Stimulated activated naive CD8-positive, alpha-beta T cell treated with anti-CD3 and anti-CD28 coated beads, Interleukin-15, Interleukin-2, amounts not matched to agents 100 ng/mL and 50 ng/mL, for 24 hours (primary cell): Measurements from ENCODE around the gene HBG1.

ENCODE experiments used
- H3K27ac Mint-ChIP-seq: one replicate; pipeline ENCODE4 v1.8.0; 2021; ENCODE audit warnings: mild to moderate bottlenecking, mixed read lengths
- H3K27me3 Mint-ChIP-seq: one replicate; pipeline ENCODE4 v1.8.0; 2021; ENCODE audit warnings: mixed read lengths
- H3K36me3 Mint-ChIP-seq: one replicate; pipeline ENCODE4 v1.8.0; 2021; ENCODE audit warnings: low read depth, mixed read lengths
- H3K4me1 Mint-ChIP-seq: one replicate; pipeline ENCODE4 v1.8.0; 2021; ENCODE audit warnings: low read depth, mixed read lengths
- H3K4me3 Mint-ChIP-seq: one replicate; pipeline ENCODE4 v1.8.0; 2021; ENCODE audit warnings: mild to moderate bottlenecking, mixed read lengths
- H3K9me3 Mint-ChIP-seq: one replicate; pipeline ENCODE4 v1.8.0; 2021; ENCODE audit warnings: mixed read lengths

The HBG1 gene

DNA sequence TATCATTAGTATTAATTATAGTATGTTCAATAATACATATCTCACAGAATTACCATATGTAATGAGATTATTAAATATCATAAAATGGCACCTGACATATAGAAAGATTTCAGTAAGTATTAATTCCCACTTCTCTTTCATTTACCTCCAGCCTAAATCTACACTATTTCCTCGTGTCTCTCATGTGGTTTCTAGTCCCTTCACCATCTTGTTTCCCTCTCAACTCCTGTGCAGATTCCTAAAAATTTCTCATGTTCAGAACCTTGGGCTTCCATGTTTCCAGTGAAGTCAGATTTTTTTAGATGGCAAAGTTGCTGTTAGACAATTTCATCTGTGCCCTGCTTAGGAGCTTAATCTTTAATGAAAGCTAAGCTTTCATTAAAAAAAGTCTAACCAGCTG lies 34.2 kb upstream of the HBG1 start:
- Mint-ChIP-seq H3K36me3 (no peaks in the 10 kb centered on the region), H3K27me3 (peaks cover 3% of the 10 kb centered on the region), H3K4me1 (no peaks in the 10 kb centered on the region), H3K4me3 (no peak overlapping the region), H3K9me3 (no peaks in the 10 kb centered on the region), H3K27ac (no peak overlapping the region)

- Mint-ChIP-seq H3K9me3 (no peaks in the 10 kb centered on the region), H3K27ac (no peak overlapping the region)
These were observed 33.4 kb upstream of the HBG1 start for GRCh38 chr11:5283086-5283485.

DNA sequence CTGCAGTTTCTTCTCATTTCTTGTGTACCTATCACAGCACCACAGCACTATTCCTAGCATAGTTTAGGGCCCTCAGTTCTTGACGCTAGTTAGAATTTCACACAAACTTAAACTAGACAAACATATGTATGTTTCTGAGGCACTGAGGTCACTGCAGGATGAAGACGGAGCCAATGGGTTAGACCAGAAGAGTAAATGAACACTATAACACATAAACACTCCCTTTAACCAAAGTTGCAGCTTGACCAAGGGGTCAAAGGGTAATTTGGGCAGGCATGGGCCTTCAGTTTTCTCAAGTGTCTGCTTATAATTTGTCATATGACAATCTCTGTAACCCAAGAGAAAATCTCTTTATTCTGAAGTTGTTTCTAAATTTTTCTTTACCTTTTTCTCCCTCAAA lies 33.0 kb upstream of the HBG1 start:
- no peaks in the 10 kb centered on the region for H3K36me3 Mint-ChIP-seq
- H3K4me3 Mint-ChIP-seq: no peak overlapping the region
- no peak overlapping the region for H3K27ac Mint-ChIP-seq
- H3K9me3 Mint-ChIP-seq: no peaks in the 10 kb centered on the region
- peaks cover 3% of the 10 kb centered on the region for H3K27me3 Mint-ChIP-seq
- H3K4me1 Mint-ChIP-seq: no peaks in the 10 kb centered on the region

More at GRCh38 chr11:5283086-5283485, 33.4 kb upstream of the HBG1 start:
- no peak overlapping the region for H3K4me3 Mint-ChIP-seq
- peaks cover 3% of the 10 kb centered on the region for H3K27me3 Mint-ChIP-seq
- no peaks in the 10 kb centered on the region for H3K4me1 Mint-ChIP-seq
- no peaks in the 10 kb centered on the region for H3K36me3 Mint-ChIP-seq

DNA sequence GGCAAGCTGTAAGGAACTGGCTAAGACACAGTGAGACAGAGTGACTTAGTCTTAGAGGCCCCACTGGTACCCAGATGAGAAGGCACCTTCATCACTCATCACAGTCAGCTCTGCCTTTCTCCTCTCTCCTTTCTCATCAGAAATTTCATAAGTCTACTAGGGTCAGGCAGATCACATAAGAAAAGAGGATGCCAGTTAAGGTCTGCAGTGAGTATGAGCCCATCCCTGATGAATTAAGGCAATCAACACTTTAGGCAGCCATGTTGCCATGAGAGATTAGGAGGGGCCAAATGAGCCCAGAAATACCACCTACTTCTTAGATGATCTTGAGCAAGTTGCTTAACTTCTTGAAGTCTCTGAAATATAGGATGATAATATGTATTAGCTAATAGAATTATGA lies 31.9 kb upstream of the HBG1 start:
- Mint-ChIP-seq H3K4me1 (no peaks in the 10 kb centered on the region), H3K9me3 (no peaks in the 10 kb centered on the region), H3K27ac (no peak overlapping the region), H3K4me3 (no peak overlapping the region), H3K36me3 (no peaks in the 10 kb centered on the region), H3K27me3 (peaks cover 3% of the 10 kb centered on the region)

- no peaks in the 10 kb centered on the region for H3K4me1 Mint-ChIP-seq
- no peak overlapping the region for H3K4me3 Mint-ChIP-seq
- H3K9me3 Mint-ChIP-seq: no peaks in the 10 kb centered on the region
- no peaks in the 10 kb centered on the region for H3K36me3 Mint-ChIP-seq
- H3K27ac Mint-ChIP-seq: no peak overlapping the region
- H3K27me3 Mint-ChIP-seq: peaks cover 3% of the 10 kb centered on the region
These were observed 31.0 kb upstream of the HBG1 start for GRCh38 chr11:5280582-5281102.

- H3K36me3 Mint-ChIP-seq: no peaks in the 10 kb centered on the region
- H3K4me1 Mint-ChIP-seq: no peaks in the 10 kb centered on the region
- no peaks in the 10 kb centered on the region for H3K9me3 Mint-ChIP-seq
- H3K4me3 Mint-ChIP-seq: no peak overlapping the region
- H3K27ac Mint-ChIP-seq: no peak overlapping the region
- H3K27me3 Mint-ChIP-seq: peaks cover 3% of the 10 kb centered on the region
These were observed 29.9 kb upstream of the HBG1 start for GRCh38 chr11:5279471-5280090.

- Mint-ChIP-seq H3K9me3 (no peaks in the 10 kb centered on the region), H3K36me3 (no peaks in the 10 kb centered on the region), H3K27ac (no peak overlapping the region), H3K4me3 (no peak overlapping the region), H3K27me3 (peaks cover 3% of the 10 kb centered on the region), H3K4me1 (no peaks in the 10 kb centered on the region)
These were observed 28.2 kb upstream of the HBG1 start for GRCh38 chr11:5277807-5278382.

GRCh38 chr11:5276697-5277096 lies 27.0 kb upstream of the HBG1 start:
- Mint-ChIP-seq H3K27me3 (peaks cover 3% of the 10 kb centered on the region), H3K36me3 (no peaks in the 10 kb centered on the region), H3K27ac (no peak overlapping the region), H3K4me3 (no peak overlapping the region), H3K9me3 (no peaks in the 10 kb centered on the region), H3K4me1 (no peaks in the 10 kb centered on the region)

- Mint-ChIP-seq H3K4me1 (no peaks in the 10 kb centered on the region), H3K27me3 (peaks cover under 1% of the 10 kb centered on the region), H3K4me3 (no peak overlapping the region), H3K36me3 (no peaks in the 10 kb centered on the region), H3K9me3 (no peaks in the 10 kb centered on the region), H3K27ac (no peak overlapping the region)
These were observed 25.9 kb upstream of the HBG1 start for GRCh38 chr11:5275369-5276110.

DNA sequence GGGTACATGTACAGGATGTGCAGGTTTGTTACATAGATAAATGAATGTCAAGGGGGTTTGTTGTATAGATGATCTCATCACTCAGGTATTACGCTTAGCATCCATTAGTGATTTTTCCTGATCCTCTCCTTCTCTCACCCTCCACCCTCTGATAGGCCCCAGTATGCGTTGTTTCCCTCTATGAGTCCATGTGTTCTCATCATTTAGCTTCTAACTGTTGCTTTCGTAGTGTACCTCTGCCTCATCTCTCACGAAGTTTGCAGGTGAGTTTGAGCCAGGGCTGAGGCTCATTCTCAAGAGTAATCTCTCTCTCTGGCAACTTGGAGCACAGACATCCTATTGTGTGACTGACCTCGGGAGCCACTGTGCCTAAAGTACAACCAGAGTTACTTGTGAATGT lies 24.7 kb upstream of the HBG1 start:
- Mint-ChIP-seq H3K36me3 (no peaks in the 10 kb centered on the region), H3K27me3 (no peaks in the 10 kb centered on the region), H3K27ac (no peak overlapping the region), H3K9me3 (no peaks in the 10 kb centered on the region), H3K4me3 (no peak overlapping the region), H3K4me1 (no peaks in the 10 kb centered on the region)

- Mint-ChIP-seq H3K27me3 (no peaks in the 10 kb centered on the region), H3K36me3 (no peaks in the 10 kb centered on the region), H3K4me3 (no peak overlapping the region), H3K27ac (no peak overlapping the region), H3K9me3 (no peaks in the 10 kb centered on the region), H3K4me1 (no peaks in the 10 kb centered on the region)
These were observed 22.8 kb upstream of the HBG1 start for GRCh38 chr11:5272395-5273017.

GRCh38 chr11:5269715-5270147 lies 20.1 kb upstream of the HBG1 start, which contains the start of gene HBE1:
Gene HBE1, minus strand, starts transcription at chr11:5269945. Its CDS starts 55 bp downstream, at chr11:5269890.
- no peak within 1 kb of the TSS for H3K27ac Mint-ChIP-seq
- H3K9me3 Mint-ChIP-seq: no peaks in the 10 kb centered on the region
- H3K4me1 Mint-ChIP-seq: no peaks in the 10 kb centered on the region
- H3K4me3 Mint-ChIP-seq: no peak within 1 kb of the TSS
- no peaks in the 10 kb centered on the region for H3K36me3 Mint-ChIP-seq
- H3K27me3 Mint-ChIP-seq: peaks cover 4% of the 10 kb centered on the region

DNA sequence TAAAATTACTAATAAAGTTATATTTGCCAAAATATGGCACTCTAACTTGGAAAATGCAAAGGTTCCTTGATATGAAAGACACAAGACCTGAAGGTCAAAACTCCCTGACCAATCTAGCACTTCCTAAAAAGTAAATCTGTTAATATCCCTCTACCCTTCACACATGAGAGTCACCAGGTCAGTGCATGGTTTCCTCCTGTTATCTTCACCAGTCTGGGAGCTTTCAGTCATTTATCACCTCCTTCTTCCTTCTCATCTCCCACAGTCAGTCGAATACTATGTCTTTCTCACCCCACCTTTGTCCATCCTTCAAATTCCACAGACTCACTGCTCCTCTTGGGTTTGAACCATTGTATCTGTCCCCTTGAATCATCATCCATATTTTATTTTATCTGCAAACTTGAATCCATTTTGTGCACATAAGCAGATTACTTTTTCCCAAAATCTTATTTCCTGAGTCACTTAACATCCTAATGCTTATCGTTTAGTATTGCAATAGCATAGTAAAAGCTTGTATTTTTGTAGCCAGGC lies 17.4 kb upstream of the HBG1 start:
- H3K27me3 Mint-ChIP-seq: peaks cover 4% of the 10 kb centered on the region
- no peak overlapping the region for H3K27ac Mint-ChIP-seq
- H3K4me3 Mint-ChIP-seq: no peak overlapping the region
- no peaks in the 10 kb centered on the region for H3K4me1 Mint-ChIP-seq
- no peaks in the 10 kb centered on the region for H3K36me3 Mint-ChIP-seq
- no peaks in the 10 kb centered on the region for H3K9me3 Mint-ChIP-seq

- Mint-ChIP-seq H3K27ac (no peak overlapping the region), H3K4me3 (no peak overlapping the region), H3K4me1 (no peaks in the 10 kb centered on the region), H3K36me3 (no peaks in the 10 kb centered on the region), H3K9me3 (no peaks in the 10 kb centered on the region), H3K27me3 (peaks cover 4% of the 10 kb centered on the region)
These were observed 17.0 kb upstream of the HBG1 start for GRCh38 chr11:5266609-5267008.

DNA sequence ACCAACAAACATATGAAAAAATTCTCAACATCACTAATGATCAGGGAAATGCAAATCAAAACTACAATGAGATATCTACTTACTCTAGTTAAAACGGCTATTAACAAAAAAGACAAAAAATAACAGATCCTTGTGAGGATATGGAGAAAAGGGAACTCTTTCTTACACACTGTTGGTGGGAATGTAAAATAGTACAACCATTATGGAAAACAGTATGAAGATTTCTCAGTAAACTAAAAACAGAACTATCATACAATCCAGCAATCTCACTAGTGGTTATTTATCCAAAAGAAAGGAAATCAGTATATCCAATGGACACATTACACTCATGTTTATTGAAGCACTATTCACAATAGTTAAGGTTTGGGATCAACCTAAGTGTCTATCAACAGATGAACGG lies 16.2 kb upstream of the HBG1 start:
- H3K9me3 Mint-ChIP-seq: no peaks in the 10 kb centered on the region
- H3K4me3 Mint-ChIP-seq: no peak overlapping the region
- no peak overlapping the region for H3K27ac Mint-ChIP-seq
- no peaks in the 10 kb centered on the region for H3K4me1 Mint-ChIP-seq
- no peaks in the 10 kb centered on the region for H3K36me3 Mint-ChIP-seq
- peaks cover 4% of the 10 kb centered on the region for H3K27me3 Mint-ChIP-seq
